ENCODE results near the gene PLCB1.
"Not testable (repeated sequence)": the region's sequence is repeated elsewhere in the genome, so short reads cannot be mapped to it uniquely, and the experiment has no call there.

Gene PLCB1

GRCh38 chr20:8370774-8371173 is 238.7 kb downstream of the PLCB1 start:
- DNase-seq, result no peak

GRCh38 chr20:8372824-8373380 is 240.8 kb downstream of the PLCB1 start:
- no peak for DNase-seq

- DNase-seq, result no peak
These were observed 241.5 kb downstream of the PLCB1 start for GRCh38 chr20:8373579-8373978.

- DNase-seq, result no peak
These were observed 243.8 kb downstream of the PLCB1 start for GRCh38 chr20:8375898-8376297.

GRCh38 chr20:8376940-8377339 is 244.9 kb downstream of the PLCB1 start:
- DNase-seq, result no peak

- not testable (repeated sequence) for DNase-seq
These were observed 247.1 kb downstream of the PLCB1 start for GRCh38 chr20:8379125-8379524.

- DNase-seq, result no peak
These were observed 253.2 kb downstream of the PLCB1 start for GRCh38 chr20:8385247-8385646.

GRCh38 chr20:8386991-8387390 is 254.9 kb downstream of the PLCB1 start:
- no peak for DNase-seq

- DNase-seq, result no peak
These were observed 256.1 kb downstream of the PLCB1 start for GRCh38 chr20:8388141-8388540.

GRCh38 chr20:8388707-8389106 is 256.6 kb downstream of the PLCB1 start:
- DNase-seq, result no peak

GRCh38 chr20:8389381-8390036 is 257.4 kb downstream of the PLCB1 start:
- DNase-seq, result peak in 1 of 14 donors; percentile 59

- no peak for DNase-seq
These were observed 258.0 kb downstream of the PLCB1 start for GRCh38 chr20:8390037-8390433.

GRCh38 chr20:8390500-8390899 is 258.4 kb downstream of the PLCB1 start:
- no peak for DNase-seq

- no peak for DNase-seq
These were observed 261.3 kb downstream of the PLCB1 start for GRCh38 chr20:8393381-8393780.

- no peak for DNase-seq
These were observed 262.4 kb downstream of the PLCB1 start for GRCh38 chr20:8394308-8394945.

GRCh38 chr20:8395956-8396355 is 263.9 kb downstream of the PLCB1 start:
- no peak for DNase-seq

- DNase-seq, result no peak
These were observed 266.4 kb downstream of the PLCB1 start for GRCh38 chr20:8398263-8399051.

- DNase-seq, result no peak
These were observed 267.9 kb downstream of the PLCB1 start for GRCh38 chr20:8399947-8400346.

- DNase-seq, result no peak
These were observed 268.4 kb downstream of the PLCB1 start for GRCh38 chr20:8400486-8400885.

GRCh38 chr20:8401556-8401955 is 269.5 kb downstream of the PLCB1 start:
- no peak for DNase-seq

- no peak for DNase-seq
These were observed 270.7 kb downstream of the PLCB1 start for GRCh38 chr20:8402798-8403197.

GRCh38 chr20:8404912-8405635 is 273.0 kb downstream of the PLCB1 start:
- DNase-seq, result no peak

- no peak for DNase-seq
These were observed 274.3 kb downstream of the PLCB1 start for GRCh38 chr20:8406391-8406790.

Measured in C1 segment of cervical spinal cord (tissue), 14 donors.